Hepatic stellate cell (primary cell): ENCODE results near the gene TPM3.
"Not testable (repeated sequence)": the region's sequence is repeated elsewhere in the genome, so short reads cannot be mapped to it uniquely, and the experiment has no call there.

Experiments used
- DNase-seq: peaks from one replicate; pipeline ENCODE4 v3.0.0; 2011; ENCODE audit warnings: low spot score

Gene TPM3

DNA sequence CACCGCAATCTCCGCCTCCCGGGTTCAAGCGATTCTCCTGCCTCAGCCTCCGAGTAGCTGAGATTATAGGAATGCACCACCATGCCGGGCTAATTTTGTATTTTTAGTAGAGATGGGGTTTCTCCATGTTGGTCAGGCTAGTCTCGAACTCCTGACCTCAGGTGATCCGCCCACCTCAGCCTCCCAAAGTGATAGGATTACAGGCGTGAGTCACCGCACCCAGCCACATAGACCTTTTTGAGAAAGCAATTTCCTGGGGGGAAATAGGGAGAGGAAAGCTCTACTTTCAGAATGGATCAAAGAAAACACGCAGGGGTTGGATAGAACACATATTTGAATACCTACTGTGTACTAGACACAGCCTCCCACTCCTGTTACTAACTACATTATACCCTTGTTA, 13.9 kb upstream of the TPM3 start:
- DNase-seq: not testable (repeated sequence)

DNA sequence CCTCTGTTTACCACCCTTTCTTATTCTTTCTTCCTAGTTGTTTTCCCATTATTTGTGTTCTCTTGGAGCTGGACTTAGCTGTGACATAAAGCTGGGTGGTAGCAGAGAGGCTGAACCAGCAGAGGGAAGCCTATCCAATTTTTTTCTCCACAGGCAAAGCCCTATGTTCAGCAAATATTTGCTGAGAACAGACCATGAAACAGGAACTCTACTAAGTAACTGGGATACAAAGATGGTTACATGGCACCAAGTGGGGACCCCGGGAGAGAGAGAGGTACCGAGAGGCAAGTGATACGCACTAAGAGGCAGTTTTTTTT, 7.6 kb upstream of the TPM3 start:
- no peak for DNase-seq

DNA sequence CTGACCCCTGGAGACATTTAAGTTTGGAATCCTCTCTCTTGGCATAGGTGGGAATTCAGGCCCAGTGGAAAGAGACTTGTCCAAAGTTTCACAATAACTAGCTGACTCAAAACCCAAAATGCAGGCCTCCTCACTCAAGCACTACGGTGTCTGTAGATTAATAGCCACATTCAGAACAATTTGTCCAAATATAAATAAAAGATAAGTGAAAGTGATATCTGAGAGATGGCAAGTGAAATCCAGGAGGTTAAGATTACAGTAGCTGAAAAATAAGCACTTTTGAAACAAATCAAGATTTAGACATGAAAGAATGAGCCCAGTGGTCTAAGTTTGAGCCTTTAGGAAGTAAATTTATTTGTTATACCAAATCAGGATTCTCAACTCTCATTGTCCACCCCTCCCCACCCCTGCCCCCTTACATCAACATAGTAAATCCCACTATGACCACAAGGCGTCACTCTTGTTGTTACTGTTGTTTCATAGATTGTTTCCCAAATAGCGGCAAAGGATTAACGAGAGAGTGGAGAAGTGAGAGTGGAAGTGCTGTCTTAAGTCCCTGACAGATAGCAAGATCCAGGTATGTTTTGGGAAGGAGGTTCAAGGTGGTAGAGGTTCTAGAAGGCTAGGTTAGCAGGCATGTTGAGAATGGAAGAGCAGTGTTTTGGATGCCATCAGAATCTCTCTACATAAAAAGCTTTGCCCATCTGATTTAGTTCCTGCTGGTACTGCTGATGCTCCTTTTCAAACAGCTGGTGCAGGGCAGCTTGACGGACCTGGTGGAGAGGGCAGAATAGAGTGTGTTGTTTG, 7.1 kb upstream of the TPM3 start:
- DNase-seq: peak; percentile 63

DNA sequence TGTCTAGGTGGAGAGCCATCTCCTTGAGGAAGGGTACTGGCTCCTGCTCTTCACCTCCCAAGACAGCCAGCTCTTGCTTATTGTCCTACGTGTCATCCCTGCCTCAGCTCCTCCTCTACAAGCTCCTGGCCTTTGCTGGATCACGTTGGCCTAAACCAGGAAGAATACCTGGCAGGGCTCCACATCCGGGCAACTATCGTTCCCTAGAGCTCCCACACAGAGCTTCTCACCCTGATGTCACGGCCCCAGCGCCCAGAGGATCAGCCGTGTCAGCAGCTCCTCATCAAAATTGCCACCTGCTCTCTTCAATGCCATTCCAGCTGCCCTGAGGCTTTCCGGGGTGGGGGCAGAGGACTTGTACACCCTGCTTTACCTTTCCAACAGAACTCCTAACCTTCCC, 1.9 kb upstream of the TPM3 start:
- DNase-seq: no peak

DNA sequence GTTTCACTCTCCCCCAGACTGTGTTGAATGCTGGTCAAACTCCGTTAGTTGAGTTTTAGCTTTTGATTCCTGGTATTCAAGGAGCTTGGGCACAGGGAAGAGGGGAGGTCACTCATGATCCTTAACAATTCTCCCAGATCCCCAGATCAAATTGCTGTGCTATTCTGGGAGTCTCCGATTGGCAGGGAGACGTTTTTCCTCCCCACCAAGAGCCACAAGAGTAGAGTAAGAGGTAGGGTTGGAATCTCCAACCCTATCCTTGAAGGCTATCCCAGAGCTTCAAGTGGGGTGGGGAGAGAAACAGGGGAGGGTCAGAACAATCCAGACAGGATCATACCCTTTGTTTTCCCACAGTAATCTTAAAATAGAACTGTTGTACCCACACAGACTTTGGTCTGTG, 576 bp upstream of the TPM3 start:
- no peak for DNase-seq

DNA sequence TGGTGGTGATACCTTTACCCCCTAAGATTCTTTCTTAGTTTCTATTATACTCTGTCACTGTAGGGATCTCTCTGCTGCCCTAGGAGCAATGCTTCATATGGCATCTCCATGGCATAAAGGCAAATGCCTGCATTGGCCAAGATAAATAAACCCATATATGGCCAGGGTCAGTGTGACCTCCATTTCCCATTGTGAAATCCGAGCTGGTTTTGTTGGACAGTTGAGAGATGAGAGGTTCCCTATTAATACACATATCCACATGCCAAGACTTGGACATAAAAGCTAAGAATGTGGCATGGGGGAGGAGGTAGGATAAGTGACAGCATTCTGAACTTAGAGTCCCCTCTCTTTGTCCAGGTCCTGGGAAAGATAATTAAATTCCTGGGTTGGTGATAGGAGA, 1.4 kb downstream of the TPM3 start:
- peak; percentile 49 for DNase-seq

DNA sequence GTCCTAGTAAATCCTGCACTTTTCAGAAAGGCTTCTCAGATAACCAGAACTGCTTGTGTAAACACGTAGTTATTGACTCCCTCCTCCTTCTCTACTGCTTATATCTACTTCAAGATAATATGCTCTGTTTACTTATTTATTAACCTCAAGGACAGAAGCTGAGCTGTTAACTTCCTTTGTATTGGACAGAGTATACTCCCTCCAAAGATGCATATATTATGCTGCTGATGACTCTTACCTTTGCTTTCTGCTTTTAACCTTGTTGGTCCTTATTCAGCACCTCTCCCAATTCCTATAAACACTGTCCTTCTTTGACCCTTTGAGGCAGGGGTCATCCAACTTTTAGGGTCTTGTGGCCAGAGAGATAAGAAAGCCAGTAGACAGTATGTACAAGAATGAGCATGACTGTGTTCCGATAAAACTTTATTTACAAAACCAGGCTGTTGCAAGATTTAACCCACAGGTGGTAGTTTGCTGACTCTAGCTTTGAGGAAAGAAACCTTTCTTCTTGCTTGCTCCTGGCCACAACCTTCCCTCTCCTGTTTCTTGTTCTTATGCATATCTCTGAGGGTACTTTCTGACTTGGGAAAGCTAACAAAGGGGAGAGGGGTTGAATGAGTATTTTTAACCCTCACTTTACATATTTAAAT, 4.9 kb downstream of the TPM3 start:
- DNase-seq: no peak

DNA sequence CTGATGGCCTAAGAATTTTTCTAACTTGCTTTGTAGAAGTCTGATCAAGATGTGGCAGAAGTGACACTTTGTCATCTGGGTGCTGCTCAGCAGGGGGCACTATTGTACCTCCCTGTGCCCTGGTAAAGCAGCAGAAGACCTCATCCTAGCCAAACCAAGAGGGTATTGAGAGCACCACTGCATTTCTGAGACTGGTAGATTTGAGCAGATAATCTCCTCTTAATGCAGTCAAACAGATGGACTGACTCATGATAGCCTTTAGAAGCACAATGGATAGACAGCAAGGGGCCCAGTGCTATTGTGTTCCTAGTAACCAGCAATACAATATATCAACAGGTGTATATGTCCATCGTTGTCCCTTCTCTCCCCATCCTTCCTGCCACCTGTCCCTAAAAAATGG, 5.7 kb downstream of the TPM3 start:
- peak; percentile 35 for DNase-seq

DNA sequence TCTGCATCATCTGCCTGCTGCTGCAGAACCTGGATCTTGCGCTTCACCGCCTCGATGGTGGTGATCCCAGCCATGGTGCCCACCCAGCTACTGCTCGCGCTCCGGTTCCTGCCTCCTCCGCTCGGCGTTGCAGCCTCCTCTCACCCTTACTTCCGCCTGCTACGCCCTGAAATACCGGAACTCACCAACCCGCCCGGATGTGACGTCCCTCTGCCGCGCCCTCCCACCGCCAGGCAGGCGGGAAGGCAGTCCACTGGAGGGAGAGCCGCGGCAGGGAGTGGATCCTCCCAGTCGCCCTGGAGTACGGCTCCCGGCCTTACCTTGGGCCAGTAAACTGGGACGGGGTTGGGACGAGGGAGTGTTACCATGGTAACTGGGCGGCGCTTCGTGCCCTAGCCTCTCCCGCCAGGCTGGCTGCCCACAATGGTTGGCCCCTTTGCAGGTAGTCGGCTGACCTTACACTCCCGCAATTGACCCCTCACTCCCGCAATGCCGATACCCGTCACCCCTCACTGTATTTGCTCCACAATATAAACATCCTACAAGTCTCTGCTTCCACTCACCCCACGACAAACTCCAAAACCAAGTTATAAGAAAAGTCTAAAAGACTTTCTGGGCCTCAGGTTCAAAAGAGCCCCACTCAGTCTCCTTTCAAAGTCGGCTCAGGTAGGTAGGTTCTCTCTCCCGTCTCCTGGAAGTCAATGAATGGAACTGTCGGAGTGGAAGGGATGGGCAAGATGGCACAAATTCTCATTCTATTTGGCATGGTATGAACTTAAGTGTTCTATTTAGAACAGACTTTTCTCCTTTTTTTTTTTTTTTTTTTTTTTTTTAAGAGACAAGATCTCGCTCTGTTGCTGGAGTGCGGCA, 8.6 kb downstream of the TPM3 start:
- peak; percentile 97 for DNase-seq

DNA sequence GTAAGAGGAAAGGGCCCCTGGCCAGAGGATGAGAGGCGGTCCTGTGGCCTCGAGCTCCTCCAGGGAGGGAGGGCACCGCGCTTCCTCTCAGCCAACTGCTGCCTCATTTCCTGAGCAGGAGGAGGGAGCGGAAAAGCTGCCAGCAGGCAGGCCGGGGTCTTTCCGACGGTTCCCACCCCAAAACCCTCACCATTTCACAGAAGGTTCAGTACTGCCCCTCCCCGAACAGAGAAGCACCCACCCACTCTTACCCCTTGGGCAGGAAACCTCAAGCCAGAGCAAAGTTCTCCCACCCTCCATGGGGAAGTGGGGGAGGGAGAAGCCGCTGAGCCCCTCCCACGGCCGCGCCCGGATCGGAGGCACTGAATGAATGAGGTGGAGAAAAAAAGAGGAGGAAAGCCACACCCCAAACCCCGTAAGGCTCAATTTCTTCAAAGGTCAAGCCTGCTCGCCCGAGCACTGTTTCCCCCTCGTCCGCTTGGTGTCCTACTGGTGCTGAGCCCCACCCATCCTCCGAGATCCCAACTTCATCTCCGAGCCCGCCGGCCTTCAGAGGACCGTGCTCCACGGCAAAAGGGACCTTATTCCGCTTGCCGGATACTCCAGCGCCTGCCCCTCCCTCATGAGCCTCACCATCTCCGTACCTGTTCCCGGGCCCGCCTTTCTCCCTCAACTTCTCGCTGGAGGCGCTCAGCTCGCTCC, 9.4 kb downstream of the TPM3 start:
- DNase-seq: peak; percentile 68

DNA sequence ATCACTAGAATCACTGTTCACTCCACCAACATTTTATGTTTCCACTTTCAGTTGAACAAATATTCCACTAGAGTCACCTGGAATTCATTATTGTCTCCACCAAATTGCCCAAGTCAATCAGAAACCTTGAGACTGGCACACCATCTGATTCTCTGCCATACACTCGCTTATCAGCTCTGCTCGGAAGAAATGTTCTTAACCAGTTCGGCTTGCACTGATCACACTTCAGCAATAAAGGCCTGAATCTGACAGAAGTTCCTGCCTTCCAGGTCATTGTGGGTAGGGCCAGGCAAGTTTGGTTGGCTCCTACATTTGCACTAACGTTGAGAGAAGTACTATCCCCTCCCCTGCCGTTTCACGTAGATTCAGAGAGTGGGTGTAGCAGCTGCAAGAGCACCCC, 10.0 kb downstream of the TPM3 start:
- DNase-seq: no peak

DNA sequence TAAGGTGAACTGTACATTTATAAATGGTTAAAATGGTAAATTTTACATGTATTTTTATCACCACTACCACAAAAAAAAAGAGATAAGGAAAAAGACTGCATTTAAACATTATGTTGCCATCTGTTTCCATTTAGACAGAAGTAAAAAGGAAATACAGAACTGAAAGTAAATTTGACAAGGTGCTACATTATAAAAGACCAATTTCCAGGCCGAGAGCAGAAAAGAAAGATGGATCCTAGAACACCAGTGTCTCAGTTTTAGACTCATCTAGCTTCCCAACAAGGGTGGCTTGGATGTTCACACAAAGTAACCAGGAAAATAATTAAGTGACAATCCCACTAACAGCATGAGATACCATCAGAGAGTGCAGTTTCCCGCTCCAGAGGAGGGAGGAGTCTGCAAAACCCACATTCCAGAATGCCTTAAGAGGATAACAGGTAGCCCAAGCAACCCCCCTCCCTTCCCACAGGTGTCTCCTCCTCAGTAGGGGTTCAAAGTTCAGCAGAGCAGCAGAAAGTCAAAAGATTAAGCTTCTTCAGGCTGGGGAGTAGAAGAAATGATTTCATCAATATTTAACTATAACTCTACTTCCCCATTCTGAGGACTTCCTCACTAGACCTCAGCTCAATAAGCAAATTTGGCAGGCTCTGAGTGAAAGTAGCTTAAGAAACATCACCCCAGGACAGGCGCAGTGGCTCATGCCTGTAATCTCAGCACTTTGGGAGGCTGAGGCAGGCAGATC, 11.8 kb downstream of the TPM3 start:
- DNase-seq: no peak

DNA sequence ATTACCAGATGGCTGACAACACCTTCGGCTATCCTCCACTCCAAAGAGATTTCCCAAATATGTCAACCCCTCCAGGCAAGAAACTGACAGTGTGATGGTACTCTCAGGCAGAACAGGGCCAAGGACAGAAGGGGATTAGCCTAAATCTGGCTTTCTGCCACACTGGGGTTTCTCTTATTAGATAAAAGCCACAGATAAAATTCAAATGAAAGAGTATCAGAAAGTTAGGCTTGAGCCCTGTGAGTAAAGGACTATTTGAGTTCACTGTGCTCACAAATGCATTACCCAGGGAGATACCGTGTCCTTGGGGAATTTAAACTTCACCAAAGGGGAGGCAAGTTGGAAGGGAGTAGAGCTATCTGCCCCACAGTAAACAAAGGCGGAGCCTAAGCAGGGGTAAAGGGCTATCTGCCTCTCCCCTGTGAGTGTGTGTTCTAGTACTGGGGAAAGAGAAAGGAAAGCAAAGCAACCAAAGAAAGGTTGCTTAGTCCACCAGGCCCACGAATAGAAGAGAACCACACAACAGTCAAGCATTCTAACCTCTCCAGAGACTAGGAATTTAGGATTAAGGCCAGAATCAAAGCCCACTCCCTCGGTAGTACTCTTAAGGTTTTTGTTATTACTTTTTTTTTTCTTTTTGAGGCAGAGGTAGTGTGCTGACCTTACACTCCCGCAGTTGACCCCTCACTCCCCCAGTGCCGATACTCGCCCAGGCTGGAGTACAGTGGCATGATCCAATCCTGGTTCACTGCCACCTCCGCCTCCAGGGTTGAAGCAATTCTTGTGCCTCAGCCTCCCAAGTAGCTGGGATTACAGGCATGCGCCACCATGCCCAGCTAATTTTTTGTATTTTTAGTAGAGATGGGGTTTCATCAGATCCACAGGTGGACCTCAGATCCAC, 12.7 kb downstream of the TPM3 start:
- no peak for DNase-seq

DNA sequence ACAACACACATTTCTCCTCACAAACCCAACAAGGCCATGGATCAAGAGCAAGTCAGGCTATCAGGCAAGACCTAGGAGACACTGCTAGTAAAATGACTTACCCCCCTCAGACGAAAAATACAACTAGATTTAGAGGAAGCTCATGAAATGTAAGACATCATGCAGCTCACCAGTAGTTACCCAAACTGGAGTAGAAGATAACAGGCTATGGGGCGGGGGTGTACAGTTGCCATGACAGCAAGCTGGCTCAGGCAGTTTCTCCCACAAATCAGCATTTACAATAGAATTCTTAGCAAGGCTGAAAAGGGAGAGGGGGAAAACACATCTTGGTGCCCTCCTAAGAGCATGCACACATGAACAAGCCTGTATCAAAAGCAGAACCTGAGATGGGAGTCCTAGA, 13.9 kb downstream of the TPM3 start:
- no peak for DNase-seq

DNA sequence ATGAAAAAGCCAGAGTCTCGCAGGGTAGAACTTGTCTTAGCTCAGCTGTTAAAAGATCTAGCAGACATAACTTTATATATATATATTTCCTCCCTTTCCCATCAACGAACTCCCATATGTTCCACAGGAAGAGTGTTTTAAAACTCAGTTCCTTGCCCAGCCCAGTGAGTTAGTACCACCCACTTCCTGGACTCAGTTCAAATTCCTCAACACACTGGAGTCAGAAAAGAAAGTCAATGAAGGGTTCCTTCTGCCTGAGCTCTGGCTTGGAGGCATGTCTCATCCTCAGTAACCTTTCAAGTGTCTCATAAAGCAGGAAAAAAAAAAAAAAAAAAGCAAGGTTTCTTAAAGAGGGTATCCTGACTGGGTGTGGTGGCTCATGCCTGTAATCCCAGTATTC, 15.6 kb downstream of the TPM3 start:
- peak; percentile 77 for DNase-seq

DNA sequence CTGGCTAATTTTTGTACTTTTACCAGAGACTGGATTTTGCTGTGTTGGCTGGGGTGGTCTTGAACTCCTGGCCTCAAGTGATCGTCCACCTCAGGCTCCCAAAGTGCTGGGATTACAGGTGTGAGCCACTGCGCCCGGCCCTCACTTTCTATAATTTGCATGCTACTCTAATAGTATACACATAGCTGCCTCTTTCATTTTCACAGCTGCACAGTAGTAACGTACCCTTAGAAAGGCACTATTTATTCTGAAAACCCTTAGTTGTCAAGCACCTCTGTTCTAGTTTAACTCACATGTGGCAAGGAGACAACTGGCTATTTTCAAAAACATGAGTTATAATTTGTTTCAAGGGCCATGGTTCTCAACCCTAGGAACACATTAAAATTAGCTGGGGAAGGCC, 17.2 kb downstream of the TPM3 start:
- no peak for DNase-seq

DNA sequence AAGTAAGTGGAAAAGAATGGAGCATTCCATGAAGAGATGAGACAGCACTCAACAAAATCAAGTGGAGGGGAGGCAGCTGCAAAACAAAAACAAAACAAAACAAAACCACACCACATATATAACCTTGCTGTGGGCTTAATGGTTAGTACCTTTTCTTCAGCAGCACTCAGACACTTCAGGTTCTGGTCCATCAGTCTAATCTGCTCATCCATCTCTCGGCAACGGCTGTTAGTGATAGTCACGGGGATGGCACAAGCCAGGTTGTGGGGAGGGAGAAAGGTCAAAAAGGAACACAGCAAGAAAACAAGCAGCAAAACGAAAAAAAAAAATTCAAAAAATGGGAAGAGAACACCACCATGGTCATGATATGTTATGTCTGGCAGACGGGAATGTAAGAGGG, 20.0 kb downstream of the TPM3 start:
- DNase-seq: no peak

DNA sequence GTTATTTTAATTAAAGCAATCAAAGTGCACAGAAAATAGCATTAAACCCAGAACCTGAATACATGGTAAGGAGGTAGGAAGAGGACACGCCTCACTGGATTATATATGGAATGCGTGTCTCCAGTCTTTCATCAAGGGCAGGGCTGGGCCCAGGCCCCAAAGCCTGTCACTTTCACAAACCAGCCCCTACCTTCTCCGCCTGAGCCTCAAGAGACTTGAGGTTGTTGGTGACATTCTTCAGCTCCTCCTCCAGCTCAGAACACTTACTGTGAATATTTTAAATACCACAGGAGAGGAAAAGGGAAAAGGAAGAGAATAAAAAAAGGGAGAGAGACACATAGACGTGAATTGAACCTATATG, 20.7 kb downstream of the TPM3 start:
- DNase-seq: no peak

DNA sequence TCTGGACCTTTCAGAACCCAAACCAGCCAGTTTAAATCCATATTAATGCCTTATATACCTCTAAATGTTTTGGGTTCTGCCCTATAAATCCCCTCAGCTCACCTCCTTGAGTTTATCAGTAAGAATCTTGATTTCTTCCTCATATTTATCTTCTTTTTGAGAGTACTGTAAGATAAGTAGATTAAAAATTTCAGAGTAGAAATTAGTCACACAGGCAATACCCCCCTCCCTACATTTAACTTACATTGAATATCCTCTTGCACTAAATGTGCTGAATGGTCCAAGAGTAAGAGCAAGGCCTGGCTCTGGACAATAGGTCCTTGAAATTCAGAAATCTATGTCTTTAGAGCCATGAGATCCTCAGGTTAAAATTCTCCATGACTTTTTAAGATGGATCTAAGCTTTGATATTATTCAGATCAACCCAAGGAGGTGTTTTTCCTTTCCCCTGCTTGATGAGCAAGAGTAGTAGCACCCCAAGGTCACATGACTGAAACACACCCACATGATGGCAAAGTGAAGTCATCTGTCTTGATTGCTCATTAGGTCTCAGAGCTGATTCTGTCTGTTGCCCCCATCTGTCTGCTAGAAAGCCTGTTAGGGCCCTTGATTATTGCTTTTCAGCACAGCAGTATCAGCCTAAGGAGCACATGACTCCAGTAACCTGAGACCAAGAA, 21.2 kb downstream of the TPM3 start:
- no peak for DNase-seq

DNA sequence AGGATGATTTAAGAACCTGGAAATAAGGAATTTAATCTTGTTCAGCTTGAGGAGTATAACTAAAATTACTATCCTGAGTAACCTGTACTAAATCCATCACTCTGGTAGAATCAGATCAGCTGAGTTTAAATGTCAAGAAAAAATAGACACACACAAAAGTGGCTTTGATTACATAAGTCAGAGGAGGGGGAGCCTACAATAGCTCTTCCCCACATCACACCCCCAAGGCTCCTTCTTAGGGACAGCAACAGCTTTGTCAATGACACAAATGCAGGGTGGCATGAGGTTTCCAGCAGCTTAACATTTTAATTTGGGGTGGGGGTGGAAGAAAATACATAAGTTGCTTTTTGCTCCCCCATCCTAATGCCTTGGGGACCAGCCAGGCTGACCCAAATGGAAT, 24.4 kb downstream of the TPM3 start:
- DNase-seq: no peak
